IMR-90 (cell line): ENCODE measurements around the gene TTC27. TPM values are rescaled to one million over a fixed set of nuclear protein-coding genes. Genes with fewer than 3 reads are reported as not detected.

Experiments
- ATAC-seq: fragments of 200-7000 bp; cut with Tn5 transposase; 2 replicates; pipeline ENCODE4 v1.9.1; 2020; ENCODE audit warnings: low read depth, mild to moderate bottlenecking, moderate library complexity
- BruUV-seq: library from RNA; stranded (reverse); fragments of 400-500 nt; replicated peaks from 2 replicates; lab custom pipeline; 2021; lab: Mats Ljungman, UMichigan
- CTCF ChIA-PET: fragments of 300-600 bp; formaldehyde crosslinking; extraction: SDS; loops from one replicate; lab custom pipeline; 2021; ENCODE audit warnings: antibody characterized with exemption; lab: Yijun Ruan, JAX
- POLR2A ChIA-PET: fragments of 300-600 bp; sonication (Branson Sonifier 250); formaldehyde crosslinking; loops from one replicate; lab custom pipeline; 2022; ENCODE audit warnings: antibody characterized with exemption; ENCODE audit not compliant: unreplicated experiment; lab: Charles Lee
- DNase-seq: peaks from one replicate; pipeline ENCODE4 v3.0.0; 2013
- H2AFZ ChIP-seq: replicated peaks from 2 replicates; pipeline ENCODE3; 2013; ENCODE audit warnings: low read length, mild to moderate bottlenecking; ENCODE audit not compliant: poor library complexity
- H2AK5ac ChIP-seq: 2 replicates; pipeline ENCODE4 v1.6.1; 2013; ENCODE audit warnings: low read depth, low read length, inconsistent platforms
- H2AK9ac ChIP-seq: replicated peaks from 2 replicates; pipeline ENCODE3; 2013; ENCODE audit warnings: mild to moderate bottlenecking, low read depth, low read length, moderate library complexity; ENCODE audit not compliant: poor library complexity
- H2BK120ac ChIP-seq: 2 replicates; pipeline ENCODE4 v1.6.1; 2013; ENCODE audit warnings: low read depth, low read length, inconsistent platforms
- H2BK15ac ChIP-seq: 3 replicates; pipeline ENCODE4 v1.6.1; 2013; ENCODE audit warnings: low read depth, low read length, inconsistent platforms
- H2BK20ac ChIP-seq: 2 replicates; pipeline ENCODE4 v1.6.1; 2013; ENCODE audit warnings: low read depth, mild to moderate bottlenecking, inconsistent platforms, low read length, moderate library complexity
- H2BK5ac ChIP-seq: 2 replicates; pipeline ENCODE4 v1.6.1; 2013; ENCODE audit warnings: mild to moderate bottlenecking, low read depth, low read length, inconsistent platforms; ENCODE audit not compliant: poor library complexity, severe bottlenecking
- H3K14ac ChIP-seq: replicated peaks from 2 replicates; pipeline ENCODE4 v1.6.1; 2013; ENCODE audit warnings: low read depth, low read length, inconsistent platforms
- H3K18ac ChIP-seq: 2 replicates; pipeline ENCODE4 v1.6.1; 2013; ENCODE audit warnings: low read depth, low read length, control low read depth
- H3K23ac ChIP-seq: 2 replicates; pipeline ENCODE4 v1.6.1; 2013; ENCODE audit warnings: low read depth, low read length, inconsistent platforms
- H3K27ac ChIP-seq: 2 replicates; pipeline ENCODE4 v1.5.1; 2013; ENCODE audit warnings: mild to moderate bottlenecking, control low read depth, low read length; ENCODE audit not compliant: insufficient read depth
- H3K27me3 ChIP-seq: 2 replicates; pipeline ENCODE4 v1.6.1; 2013; ENCODE audit warnings: low read length; ENCODE audit not compliant: control insufficient read depth, insufficient read depth
- H3K36me3 ChIP-seq: 2 replicates; pipeline ENCODE4 v1.6.1; 2013; ENCODE audit warnings: low read length, mixed read lengths; ENCODE audit not compliant: control insufficient read depth, insufficient read depth
- H3K4ac ChIP-seq: 2 replicates; pipeline ENCODE4 v1.6.1; 2013; ENCODE audit warnings: low read depth, low read length, inconsistent platforms
- H3K4me1 ChIP-seq: 2 replicates; pipeline ENCODE4 v1.6.1; 2013; ENCODE audit warnings: low read length, mixed read lengths; ENCODE audit not compliant: control insufficient read depth, insufficient read depth
- H3K4me2 ChIP-seq: 2 replicates; pipeline ENCODE4 v1.6.1; 2013; ENCODE audit warnings: low read depth, mild to moderate bottlenecking, control low read depth, low read length, moderate library complexity
- H3K4me3 ChIP-seq: 2 replicates; pipeline ENCODE4 v1.5.1; 2013; ENCODE audit warnings: low read depth, mild to moderate bottlenecking, control low read depth, low read length, moderate library complexity; ENCODE audit not compliant: insufficient read depth
- H3K56ac ChIP-seq: 2 replicates; pipeline ENCODE4 v1.6.1; 2013; ENCODE audit warnings: low read length, inconsistent platforms; ENCODE audit not compliant: insufficient read depth; ENCODE audit errors: extremely low read depth
- H3K79me1 ChIP-seq, 2 experiments: 2 replicates each; pipeline ENCODE4 v1.6.1; 2013; ENCODE audit warnings: low read length in 2 of 2, inconsistent platforms in 1 of 2, low read depth in 1 of 2
- H3K9ac ChIP-seq: 2 replicates; pipeline ENCODE4 v1.6.1; 2013; ENCODE audit warnings: low read depth, low read length, control low read depth
- H3K9me1 ChIP-seq: 2 replicates; pipeline ENCODE4 v1.6.1; 2013; ENCODE audit warnings: low read length, inconsistent platforms; ENCODE audit not compliant: insufficient read depth
- H3K9me3 ChIP-seq: 2 replicates; pipeline ENCODE4 v1.6.1; 2013; ENCODE audit warnings: low read length; ENCODE audit not compliant: control insufficient read depth, insufficient read depth
- H4K20me1 ChIP-seq: 2 replicates; pipeline ENCODE4 v1.6.1; 2013; ENCODE audit warnings: low read length, inconsistent platforms; ENCODE audit not compliant: insufficient read depth
- H4K5ac ChIP-seq: 2 replicates; pipeline ENCODE4 v1.6.1; 2013; ENCODE audit warnings: mild to moderate bottlenecking, low read depth, low read length, control low read depth
- H4K8ac ChIP-seq, 2 experiments: 2 replicates each; pipeline ENCODE4 v1.6.1; 2013; ENCODE audit warnings: low read depth in 2 of 2, low read length in 2 of 2, control low read depth in 1 of 2, inconsistent platforms in 1 of 2
- H4K91ac ChIP-seq: 2 replicates; pipeline ENCODE4 v1.6.1; 2013; ENCODE audit warnings: low read depth, low read length, inconsistent platforms; ENCODE audit not compliant: insufficient read depth
- BHLHE40 ChIP-seq: fragments of 150-350 bp; IDR thresholded peaks from 2 replicates; pipeline ENCODE4 v1.6.1; 2016; ENCODE audit warnings: mild to moderate bottlenecking, low read depth, low read length
- CEBPB ChIP-seq: IDR thresholded peaks from 2 replicates; pipeline ENCODE4 v1.6.1; 2012; ENCODE audit warnings: low read depth, low read length, improper control_type of control experiment
- CHD1 ChIP-seq: IDR thresholded peaks from 2 replicates; pipeline ENCODE4 v1.6.1; 2012; ENCODE audit warnings: low read depth, low read length, improper control_type of control experiment
- ELK1 ChIP-seq: fragments of 150-350 bp; IDR thresholded peaks from 2 replicates; pipeline ENCODE4 v1.6.1; 2016; ENCODE audit warnings: low read depth, mild to moderate bottlenecking, low read length, moderate library complexity, borderline replicate concordance
- FOS ChIP-seq: fragments of 150-350 bp; IDR thresholded peaks from 2 replicates; pipeline ENCODE4 v1.6.1; 2016; ENCODE audit warnings: low read depth, low read length
- MAZ ChIP-seq: IDR thresholded peaks from 2 replicates; pipeline ENCODE4 v1.6.1; 2012; ENCODE audit warnings: low read depth, mild to moderate bottlenecking, low read length, improper control_type of control experiment, moderate library complexity, borderline replicate concordance
- MXI1 ChIP-seq: IDR thresholded peaks from 2 replicates; pipeline ENCODE4 v1.6.1; 2012; ENCODE audit warnings: low read depth, mild to moderate bottlenecking, low read length, moderate library complexity, borderline replicate concordance
- NFE2L2 ChIP-seq: fragments of 150-350 bp; IDR thresholded peaks from 2 replicates; pipeline ENCODE4 v1.6.1; 2016; ENCODE audit warnings: low read depth, mild to moderate bottlenecking, low read length
- POLR2A ChIP-seq: IDR thresholded peaks from 2 replicates; pipeline ENCODE4 v1.6.1; 2012; ENCODE audit warnings: mild to moderate bottlenecking, low read depth, low read length
- RAD21 ChIP-seq: IDR thresholded peaks from 2 replicates; pipeline ENCODE4 v1.6.1; 2012; ENCODE audit warnings: low read length, improper control_type of control experiment
- RCOR1 ChIP-seq: IDR thresholded peaks from 2 replicates; pipeline ENCODE4 v1.6.1; 2012; ENCODE audit warnings: mild to moderate bottlenecking, low read length, improper control_type of control experiment; ENCODE audit not compliant: insufficient replicate concordance
- RFX5 ChIP-seq: IDR thresholded peaks from 2 replicates; pipeline ENCODE4 v1.8.0; 2012; ENCODE audit warnings: low read depth, mild to moderate bottlenecking, low read length, moderate library complexity
- SMC3 ChIP-seq: fragments of 150-350 bp; IDR thresholded peaks from 2 replicates; pipeline ENCODE4 v1.6.1; 2016; ENCODE audit warnings: low read depth, mild to moderate bottlenecking, antibody characterized with exemption, low read length, moderate library complexity
- WGBS, 2 experiments: methylation state at CpG; one replicate each; pipeline versions ENCODE4 v1.1.5 to v1.1.7; 2013; ENCODE audit warnings: missing lambda C conversion rate in 2 of 2; ENCODE audit not compliant: insufficient read length in 1 of 2; ENCODE audit errors: extremely low coverage in 2 of 2; 5-methylcytosine and 5-hydroxymethylcytosine counted together
- dilution Hi-C: fragments of 300-500 bp; cut with HindIII; formaldehyde crosslinking; loops from one replicate; pipeline ENCODE4 v1.14.3; 2018; ENCODE audit warnings: low sequenced_read_pairs; ENCODE audit not compliant: unreplicated experiment
- in situ Hi-C: fragments of 300-500 bp; cut with MboI; formaldehyde crosslinking; loops from 3 replicates; pipeline ENCODE4 v1.14.3; 2019; ENCODE audit warnings: low sequenced_read_pairs, inconsistent platforms, mixed read lengths
- intact Hi-C: fragments of 100-400 bp; cut with micrococcal nuclease; formaldehyde crosslinking; loops from 2 replicates; pipeline ENCODE4 v1.10.0; 2022
- polyA plus RNA-seq, 3 experiments: library from polyadenylated mRNA; depleted of rRNA; stranded (reverse); fragments of >200 nt; gene quantifications; 2 replicates each; pipeline ENCODE4 v1.2.3, GENCODE V29; 2012; ENCODE audit warnings: low replicate concordance in 1 of 3
- total RNA-seq: library from RNA; depleted of rRNA; stranded (reverse); fragments of >200 nt; gene quantifications from 2 replicates; pipeline ENCODE4 v1.2.3, GENCODE V29; 2012
- TF ChIP-seq, protein P1 (sequence below): conservative IDR thresholded peaks from 2 replicates; pipeline ENCODE4 v1.5.1; 2012; ENCODE audit warnings: mild to moderate bottlenecking, low read depth, low read length, improper control_type of control experiment

TTC27 gene
- total and polyA plus RNA-seq, 2 of the 4 experiments (the other 2 are of a cell fraction), result 12.7 to 30.5 TPM

- no peak overlapping the region for H2AFZ ChIP-seq
- H3K36me3 ChIP-seq, result peaks cover 33% of the 10 kb centered on the region
- no peak overlapping the region for H3K18ac ChIP-seq
- H4K20me1 ChIP-seq, result no peaks in the 10 kb centered on the region
- H4K91ac ChIP-seq, result no peak overlapping the region
- intact Hi-C loops, result no loop called here
- no peak overlapping the region for H3K23ac ChIP-seq
- H3K4me2 ChIP-seq, result no peak overlapping the region
- H2BK20ac ChIP-seq, result no peak overlapping the region
- in situ Hi-C loops, result no loop called here
- dilution Hi-C loops, result no loop called here
- no peak overlapping the region for H3K4ac ChIP-seq
- no peak overlapping the region for H3K4me3 ChIP-seq
- no peak overlapping the region for H2AK5ac ChIP-seq
- CTCF ChIA-PET, result no interaction called here
- TF ChIP-seq NFE2L2, result no peak
- no peak for TF ChIP-seq MXI1
- TF ChIP-seq RFX5, result no peak
- no peak for TF ChIP-seq FOS
- no peak for TF ChIP-seq POLR2A
- no peak for TF ChIP-seq CEBPB
- TF ChIP-seq ELK1, result no peak
- TF ChIP-seq RCOR1, result no peak
- TF ChIP-seq RAD21, result no peak
- TF ChIP-seq MAZ, result no peak
- TF ChIP-seq SMC3, result no peak
- TF ChIP-seq BHLHE40, result no peak
- TF ChIP-seq CHD1, result no peak
- TF ChIP-seq, protein P1, sequence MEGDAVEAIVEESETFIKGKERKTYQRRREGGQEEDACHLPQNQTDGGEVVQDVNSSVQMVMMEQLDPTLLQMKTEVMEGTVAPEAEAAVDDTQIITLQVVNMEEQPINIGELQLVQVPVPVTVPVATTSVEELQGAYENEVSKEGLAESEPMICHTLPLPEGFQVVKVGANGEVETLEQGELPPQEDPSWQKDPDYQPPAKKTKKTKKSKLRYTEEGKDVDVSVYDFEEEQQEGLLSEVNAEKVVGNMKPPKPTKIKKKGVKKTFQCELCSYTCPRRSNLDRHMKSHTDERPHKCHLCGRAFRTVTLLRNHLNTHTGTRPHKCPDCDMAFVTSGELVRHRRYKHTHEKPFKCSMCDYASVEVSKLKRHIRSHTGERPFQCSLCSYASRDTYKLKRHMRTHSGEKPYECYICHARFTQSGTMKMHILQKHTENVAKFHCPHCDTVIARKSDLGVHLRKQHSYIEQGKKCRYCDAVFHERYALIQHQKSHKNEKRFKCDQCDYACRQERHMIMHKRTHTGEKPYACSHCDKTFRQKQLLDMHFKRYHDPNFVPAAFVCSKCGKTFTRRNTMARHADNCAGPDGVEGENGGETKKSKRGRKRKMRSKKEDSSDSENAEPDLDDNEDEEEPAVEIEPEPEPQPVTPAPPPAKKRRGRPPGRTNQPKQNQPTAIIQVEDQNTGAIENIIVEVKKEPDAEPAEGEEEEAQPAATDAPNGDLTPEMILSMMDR, result no peak
- H2BK5ac ChIP-seq, result no peak overlapping the region
- no peak overlapping the region for H3K56ac ChIP-seq
- no peak for ATAC-seq
- no peak overlapping the region for H3K14ac ChIP-seq
- POLR2A ChIA-PET, result no interaction called here
- no peaks in the 10 kb centered on the region for H3K9me3 ChIP-seq
- H3K79me1 ChIP-seq, result peaks cover 2 to 3% of the 10 kb centered on the region in 2 experiments; a peak in 1 of 4 replicates
- H3K9ac ChIP-seq, result no peak overlapping the region
- H4K5ac ChIP-seq, result no peak overlapping the region
- H3K4me1 ChIP-seq, result no peaks in the 10 kb centered on the region
- no peak overlapping the region for H2AK9ac ChIP-seq
- DNase-seq, result no peak
- H3K9me1 ChIP-seq, result no peaks in the 10 kb centered on the region
- WGBS, 2 experiments, result no CpG with 5 or more reads among the region's 5 CpGs
- H4K8ac ChIP-seq, result no peak overlapping the region
- H3K27me3 ChIP-seq, result no peaks in the 10 kb centered on the region
- H3K27ac ChIP-seq, result no peak overlapping the region
- BruUV-seq, result no TSS peak
- no peak overlapping the region for H2BK15ac ChIP-seq
- no peak overlapping the region for H2BK120ac ChIP-seq
Measured at GRCh38 chr2:32641180-32641579, 13.3 kb downstream of the TTC27 start.
